Measurements from ENCODE around the gene STPG2. TPM values are rescaled to one million over a fixed set of nuclear protein-coding genes. Genes with fewer than 3 reads are reported as not detected.

Gene STPG2
- total and polyA plus RNA-seq, 2 of the 8 experiments (the other 6 are each of a cell fraction or from before 2014, with no cell fraction given), result 0.03 TPM; not detected in 1

GRCh38 chr4:97662133-97662532, 481.1 kb downstream of the STPG2 start:
- H3K56ac ChIP-seq (replicated peaks; ENCODE audit: insufficient read length, low read depth, low read length), result no peak overlapping the region
- H3K79me1 ChIP-seq (ENCODE audit: low read depth, low read length), result no peaks in the 10 kb centered on the region
- POLR2A ChIA-PET (ENCODE audit: partially characterized antibody), result interaction anchor here (0.6 kb wide), 1 partner anchor 616 kb away, joined by 3 read pairs; no protein-coding TSS in a partner anchor
- TF ChIP-seq FOSL1 (IDR thresholded peaks at IDR 0.05; ENCODE audit: insufficient read depth, low read depth, low read length) (no peak), SP1 (IDR thresholded peaks at IDR 0.05; ENCODE audit: low read depth, low read length) (no peak), BRCA1 (IDR thresholded peaks at IDR 0.05; ENCODE audit: low read depth, low read length) (no peak), TAF7 (optimal IDR thresholded peaks at IDR 0.05; ENCODE audit: borderline replicate concordance, low read depth, low read length) (no peak), TAF1 (IDR thresholded peaks at IDR 0.05; ENCODE audit: low read depth, low read length) (no peak), SRF (IDR thresholded peaks at IDR 0.05; ENCODE audit: low read depth, low read length) (no peak), RBBP5 (IDR thresholded peaks at IDR 0.05; ENCODE audit: borderline replicate concordance, low read depth, low read length) (no peak), TEAD4 (IDR thresholded peaks at IDR 0.05; ENCODE audit: low read depth, low read length) (no peak), EZH2 (IDR thresholded peaks at IDR 0.05; ENCODE audit: low read depth, low read length, severe bottlenecking) (no peak), RXRA (IDR thresholded peaks at IDR 0.05; ENCODE audit: insufficient read depth, low read depth, low read length) (no peak)
- H3K9ac ChIP-seq (replicated peaks in 1 of 4; ENCODE audit: extremely low read depth in 1 of 4, low read depth in 3 of 4, low read length in 3 of 4), result no peak overlapping the region
- no peak overlapping the region for H3K4me2 ChIP-seq (ENCODE audit: insufficient read depth in 1 of 2, low read depth in 2 of 2, low read length in 2 of 2)
- no peak overlapping the region for H4K5ac ChIP-seq (ENCODE audit: insufficient read length, low read depth, low read length)
- no peaks in the 10 kb centered on the region for H4K20me1 ChIP-seq (replicated peaks in 1 of 2; ENCODE audit: control insufficient read depth in 1 of 2, insufficient read depth in 2 of 2, low read length in 2 of 2)
- H2BK15ac ChIP-seq (ENCODE audit: low read length), result no peak overlapping the region
- peaks cover 3% of the 10 kb centered on the region in 2 experiments; a peak in 2 of 4 replicates for H3K9me3 ChIP-seq (ENCODE audit: insufficient read depth in 2 of 2, low read depth in 1 of 2, low read length in 1 of 2)
- no peaks in the 10 kb centered on the region; the same call in 1 of the 2 replicates for H3K23me2 ChIP-seq (ENCODE audit: low read depth, low read length)
- no peak overlapping the region for H3K14ac ChIP-seq (ENCODE audit: insufficient read length)
- no peak overlapping the region for H3K27ac ChIP-seq (ENCODE audit: low read depth, low read length)
- H3K27me3 ChIP-seq (replicated peaks in 1 of 4; ENCODE audit: control insufficient read depth in 3 of 4, extremely low read depth in 1 of 4, insufficient read depth in 3 of 4, low read length in 3 of 4), result no peaks in the 10 kb centered on the region
- no peak overlapping the region for H4K91ac ChIP-seq (replicated peaks; ENCODE audit: insufficient read length, low read length)
- no peak overlapping the region for H3K4me3 ChIP-seq (ENCODE audit: extremely low read depth in 1 of 4, insufficient read depth in 2 of 4, low read depth in 3 of 4, low read length in 4 of 4)
- H2BK5ac ChIP-seq (ENCODE audit: low read depth, low read length), result no peak overlapping the region
- H2BK120ac ChIP-seq (replicated peaks; ENCODE audit: low read depth, low read length), result no peak overlapping the region
- DNase-seq (ENCODE audit: low read depth in 1 of 2, low spot score in 2 of 2), result no peak
- WGBS, 2 experiments (ENCODE audit: extremely low coverage in 1 of 2, insufficient coverage in 1 of 2, insufficient read length in 1 of 2, insufficient replicate concordance in 2 of 2, low coverage in 1 of 2, low lambda C conversion rate in 2 of 2, missing lambda C conversion rate in 1 of 2), result 88% methylated on average over 2 of the region's 2 CpGs; no CpG with 5 or more reads in 1 of the 2 experiments
- CTCF ChIA-PET (ENCODE audit: partially characterized antibody), result no interaction called here
- no peak for FAIRE-seq
- no peaks in the 10 kb centered on the region for H3K4me1 ChIP-seq (replicated peaks in 1 of 4; ENCODE audit: control insufficient read depth in 3 of 4, insufficient read depth in 4 of 4, low read length in 3 of 4)
- no peaks in the 10 kb centered on the region for H3K36me3 ChIP-seq (ENCODE audit: control insufficient read depth in 2 of 4, insufficient read depth in 4 of 4, low read length in 3 of 4)
- no peak overlapping the region for H2BK20ac ChIP-seq (ENCODE audit: low read length)
- no peak overlapping the region for H2AFZ ChIP-seq (ENCODE audit: low read length)
- H2AK5ac ChIP-seq (ENCODE audit: low read depth, low read length), result no peak overlapping the region
- H3K18ac ChIP-seq (ENCODE audit: extremely low read depth, low read length), result no peak overlapping the region
- H3K79me2 ChIP-seq (ENCODE audit: control insufficient read depth in 1 of 2, insufficient read depth in 2 of 2, low read length in 2 of 2), result no peaks in the 10 kb centered on the region
- no peak overlapping the region for H3K4ac ChIP-seq (replicated peaks; ENCODE audit: insufficient read length, low read depth, low read length)
- H2BK12ac ChIP-seq (ENCODE audit: low read depth, low read length), result no peak overlapping the region
- H3K23ac ChIP-seq (ENCODE audit: insufficient read length), result no peak overlapping the region
- H4K8ac ChIP-seq (ENCODE audit: extremely low read depth, insufficient read depth, low read length), result no peak overlapping the region

All from H1 (cell line).